IPS DF 6.9 (cell line): ENCODE data around the gene KCNJ9.
A peak's percentile ranks its signal among the peaks of the same experiment; 100 is the strongest.
"Not testable (repeated sequence)": the region's sequence is repeated elsewhere in the genome, so short reads cannot be mapped to it uniquely, and the experiment has no call there.

Source experiments
- DNase-seq: peaks from one replicate; pipeline ENCODE4 v3.0.0-alpha.2; 2013; ENCODE audit warnings: low read depth, low spot score
- H3K27ac ChIP-seq: one replicate; pipeline ENCODE4 v1.5.1; 2013; ENCODE audit warnings: low read length, control low read depth
- H3K27me3 ChIP-seq: 2 replicates; pipeline ENCODE4 v1.6.1; 2013; ENCODE audit warnings: mild to moderate bottlenecking, low read length; ENCODE audit not compliant: control insufficient read depth, insufficient read depth
- H3K36me3 ChIP-seq: 2 replicates; pipeline ENCODE4 v1.6.1; 2013; ENCODE audit warnings: low read length; ENCODE audit not compliant: control insufficient read depth, insufficient read depth
- H3K4me1 ChIP-seq: 2 replicates; pipeline ENCODE4 v1.6.1; 2013; ENCODE audit warnings: low read length; ENCODE audit not compliant: control insufficient read depth, insufficient read depth
- H3K4me3 ChIP-seq: 2 replicates; pipeline ENCODE4 v1.5.1; 2013; ENCODE audit warnings: mild to moderate bottlenecking, low read length
- H3K9me3 ChIP-seq: 2 replicates; pipeline ENCODE4 v1.6.1; 2013; ENCODE audit warnings: low read length, inconsistent platforms; ENCODE audit not compliant: control insufficient read depth, insufficient read depth
- WGBS: extraction: QIAGEN DNeasy Blood & Tissue Kit; methylation state at CpG from one replicate; pipeline ENCODE4 v1.1.7; 2013; ENCODE audit warnings: mixed read lengths, missing lambda C conversion rate; ENCODE audit not compliant: insufficient read length, insufficient coverage; 5-methylcytosine and 5-hydroxymethylcytosine counted together

KCNJ9 gene

DNA sequence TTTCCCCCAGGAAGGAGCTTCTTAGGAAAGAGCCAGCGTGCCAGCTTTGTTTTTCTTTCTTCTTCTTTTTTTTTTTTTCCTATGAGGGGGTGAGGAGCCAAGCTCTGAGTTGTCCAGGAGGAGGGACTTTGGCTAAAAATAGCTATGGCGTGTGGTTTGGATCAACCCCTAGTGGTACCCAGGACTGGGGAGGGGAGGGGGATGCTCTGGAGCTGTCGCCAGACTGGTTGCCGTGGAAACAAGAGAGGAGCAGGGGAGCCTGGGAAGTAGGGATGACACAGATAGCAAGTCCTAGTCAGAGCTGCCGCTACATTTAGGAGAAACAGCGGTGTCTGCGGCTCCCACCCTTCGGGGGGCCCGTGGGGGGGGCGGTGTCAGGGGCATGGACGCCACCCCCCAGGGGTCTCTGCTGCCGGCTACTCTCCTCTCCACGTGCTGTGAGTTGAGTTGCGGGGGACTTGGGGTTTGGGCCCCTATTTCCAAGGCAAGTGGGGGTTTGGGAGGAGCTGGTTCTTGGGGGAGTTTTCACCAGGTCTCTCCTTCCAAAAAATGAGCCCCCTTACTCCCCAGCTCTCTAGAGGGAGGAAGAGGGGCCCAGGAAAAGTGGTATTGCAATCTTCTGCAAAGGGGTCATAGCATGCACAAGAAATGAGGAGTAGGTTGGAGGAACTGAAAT is at the start of gene KCNJ9:
Gene KCNJ9 (plus strand): TSS at position 278 of the 676 bp plus-strand sequence. CDS start 2,493 bp downstream, outside the sequence.
- Histone ChIP-seq H3K27ac (no peak within 1 kb of the TSS), H3K4me3 (no peak within 1 kb of the TSS), H3K9me3 (no peaks in the 10 kb centered on the region), H3K4me1 (peaks cover 3% of the 10 kb centered on the region), H3K36me3 (no peaks in the 10 kb centered on the region), H3K27me3 (peaks cover 4% of the 10 kb centered on the region; the same call in 1 of the 2 replicates)
- no CpG with 5 or more reads among the region's 14 CpGs for WGBS
- no peak for DNase-seq

DNA sequence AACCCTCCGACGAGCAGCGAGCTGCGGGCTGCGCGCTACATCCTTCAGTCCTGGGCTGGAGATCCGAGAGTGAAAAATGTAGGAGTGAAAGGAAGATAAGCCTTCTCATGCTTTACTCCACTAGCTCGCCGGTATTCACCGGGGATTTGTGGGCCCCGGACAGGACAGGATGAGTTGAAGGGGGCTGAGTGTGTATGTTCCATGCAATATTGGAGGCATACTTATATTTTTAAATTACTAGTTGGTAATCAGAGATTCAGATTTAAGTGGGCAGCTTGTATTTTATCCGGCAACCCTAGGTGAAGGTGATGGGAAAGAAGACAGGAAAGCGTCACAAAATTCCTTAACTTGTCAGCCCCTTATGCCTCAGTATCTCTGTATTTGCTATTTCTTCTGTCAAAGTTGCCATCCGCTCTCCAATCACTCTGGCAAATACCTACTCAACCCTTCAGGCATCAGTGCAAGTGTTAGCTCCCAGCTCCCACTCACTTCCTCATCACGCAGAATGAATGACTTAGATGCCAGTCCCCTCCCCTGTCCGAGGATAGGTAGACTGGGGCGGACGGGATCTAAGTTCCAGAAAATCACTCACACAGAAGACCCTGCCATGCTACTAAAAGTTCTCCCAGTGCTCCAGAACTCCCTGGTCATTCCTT is 49.0 kb upstream of the KCNJ9 start:
- no peak for DNase-seq
- peaks cover 1% of the 10 kb centered on the region; the same call in 1 of the 2 replicates for H3K4me1 ChIP-seq
- no CpG with 5 or more reads among the region's 18 CpGs for WGBS
- no peaks in the 10 kb centered on the region for H3K9me3 ChIP-seq
- H3K36me3 ChIP-seq = no peaks in the 10 kb centered on the region
- no peaks in the 10 kb centered on the region for H3K27me3 ChIP-seq
- H3K4me3 ChIP-seq = peak overlapping the region; percentile 41; the same call in 1 of the 2 replicates
- H3K27ac ChIP-seq = no peak overlapping the region

DNA sequence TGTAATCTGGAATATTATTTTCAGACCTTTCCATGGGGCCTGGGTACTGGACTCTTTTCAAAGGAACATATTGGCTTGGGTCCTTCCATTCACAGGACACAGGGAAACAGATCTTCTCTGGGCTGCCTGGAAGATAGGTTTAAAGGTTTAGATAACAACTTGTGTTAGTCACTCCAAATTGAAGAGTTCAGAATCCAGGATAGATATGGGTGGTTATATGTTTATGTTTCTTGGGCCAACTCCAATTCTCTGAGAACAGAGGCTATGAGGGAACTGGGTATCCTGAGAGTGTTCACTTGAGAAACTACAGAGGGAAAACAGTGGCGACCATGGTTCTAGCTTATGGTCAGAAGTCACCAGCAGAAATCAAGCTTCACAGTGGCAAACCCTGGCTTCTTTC is 40.9 kb upstream of the KCNJ9 start:
- Histone ChIP-seq H3K27ac (no peak overlapping the region), H3K27me3 (no peaks in the 10 kb centered on the region), H3K36me3 (no peaks in the 10 kb centered on the region), H3K4me3 (no peak overlapping the region), H3K9me3 (no peaks in the 10 kb centered on the region), H3K4me1 (no peaks in the 10 kb centered on the region)
- no peak for DNase-seq
- WGBS = no CpG with 5 or more reads among the region's 1 CpG

- no peak overlapping the region for H3K4me3 ChIP-seq
- DNase-seq = no peak
- H3K36me3 ChIP-seq = no peaks in the 10 kb centered on the region
- no peaks in the 10 kb centered on the region for H3K9me3 ChIP-seq
- H3K27me3 ChIP-seq = no peaks in the 10 kb centered on the region
- H3K4me1 ChIP-seq = peaks cover 4% of the 10 kb centered on the region; the same call in 1 of the 2 replicates
- no peak overlapping the region for H3K27ac ChIP-seq
These were observed 37.8 kb upstream of the KCNJ9 start for GRCh38 chr1:160043543-160043942.

DNA sequence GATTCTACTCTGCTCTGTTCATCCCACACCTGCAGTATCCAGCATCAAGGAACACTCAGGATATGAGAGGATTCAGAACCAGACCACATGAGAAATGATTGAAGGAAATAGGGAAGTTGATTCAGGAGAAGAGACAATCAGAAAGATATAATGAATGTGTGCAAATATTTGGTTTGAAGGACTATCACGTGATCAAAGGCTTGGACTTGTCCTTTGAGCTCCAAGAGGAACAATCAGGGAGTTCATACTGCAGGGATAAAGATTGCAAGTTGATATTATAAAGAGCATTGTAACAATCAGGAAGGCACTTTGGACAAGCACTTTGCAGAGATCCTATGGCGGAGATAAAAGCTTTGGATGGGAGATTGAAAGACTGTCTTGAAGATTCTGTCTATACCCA is 35.7 kb upstream of the KCNJ9 start:
- Histone ChIP-seq H3K36me3 (no peaks in the 10 kb centered on the region), H3K4me1 (peaks cover 4% of the 10 kb centered on the region; the same call in 1 of the 2 replicates), H3K4me3 (no peak overlapping the region), H3K9me3 (no peaks in the 10 kb centered on the region), H3K27ac (no peak overlapping the region), H3K27me3 (no peaks in the 10 kb centered on the region)
- WGBS = no CpG with 5 or more reads among the region's 2 CpGs
- DNase-seq = no peak

DNA sequence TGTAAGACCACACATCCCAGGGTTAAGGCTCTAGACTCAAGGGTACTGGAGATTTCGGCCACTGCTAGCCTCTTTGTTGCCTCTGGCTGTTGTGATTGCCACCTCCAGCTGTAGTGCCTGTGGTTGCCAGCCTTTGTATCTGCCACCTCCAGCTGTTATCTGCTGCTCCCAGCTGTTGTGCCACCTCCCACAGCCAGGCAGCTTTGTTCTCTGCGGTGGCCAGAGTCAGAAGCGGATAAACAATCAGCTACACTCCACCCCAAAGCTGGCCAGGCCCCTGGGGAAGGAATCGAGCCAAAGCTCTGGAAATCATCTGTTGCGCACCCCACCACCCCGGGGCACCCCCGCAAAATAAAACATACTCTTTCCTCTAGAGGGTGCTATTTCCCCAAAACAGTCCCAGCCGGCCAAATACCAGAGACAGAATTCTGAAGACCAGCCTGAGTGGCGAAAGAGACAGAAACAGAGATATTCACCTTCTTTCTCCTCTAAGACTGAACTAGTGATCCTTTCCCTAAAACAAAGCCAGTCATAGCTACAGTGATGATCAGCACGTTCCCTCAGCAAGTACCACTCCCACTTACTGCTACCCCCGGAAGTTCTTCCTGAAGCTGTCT is 34.7 kb upstream of the KCNJ9 start:
- no peak for DNase-seq
- no peaks in the 10 kb centered on the region for H3K36me3 ChIP-seq
- no peaks in the 10 kb centered on the region for H3K27me3 ChIP-seq
- no peaks in the 10 kb centered on the region for H3K9me3 ChIP-seq
- no peak overlapping the region for H3K4me3 ChIP-seq
- H3K4me1 ChIP-seq = peaks cover 4% of the 10 kb centered on the region; the same call in 1 of the 2 replicates
- H3K27ac ChIP-seq = no peak overlapping the region
- no CpG with 5 or more reads among the region's 11 CpGs for WGBS

- Histone ChIP-seq H3K27ac (no peak overlapping the region), H3K4me1 (peaks cover 4% of the 10 kb centered on the region; the same call in 1 of the 2 replicates), H3K36me3 (no peaks in the 10 kb centered on the region), H3K4me3 (no peak overlapping the region), H3K9me3 (no peaks in the 10 kb centered on the region), H3K27me3 (no peaks in the 10 kb centered on the region)
- WGBS = no CpG with 5 or more reads among the region's 9 CpGs
- DNase-seq = no peak
These were observed 34.0 kb upstream of the KCNJ9 start for GRCh38 chr1:160047111-160047991.

- no peak overlapping the region for H3K4me3 ChIP-seq
- peaks cover 4% of the 10 kb centered on the region; the same call in 1 of the 2 replicates for H3K4me1 ChIP-seq
- H3K36me3 ChIP-seq = no peaks in the 10 kb centered on the region
- H3K27ac ChIP-seq = no peak overlapping the region
- DNase-seq = no peak
- H3K9me3 ChIP-seq = no peaks in the 10 kb centered on the region
- H3K27me3 ChIP-seq = no peaks in the 10 kb centered on the region
These were observed 33.0 kb upstream of the KCNJ9 start for GRCh38 chr1:160048335-160048734.

- Histone ChIP-seq H3K27ac (no peak overlapping the region), H3K4me3 (no peak overlapping the region), H3K36me3 (no peaks in the 10 kb centered on the region), H3K27me3 (no peaks in the 10 kb centered on the region), H3K4me1 (peaks cover 4% of the 10 kb centered on the region; the same call in 1 of the 2 replicates), H3K9me3 (no peaks in the 10 kb centered on the region)
- WGBS = no CpG with 5 or more reads among the region's 3 CpGs
- no peak for DNase-seq
These were observed 32.2 kb upstream of the KCNJ9 start for GRCh38 chr1:160049101-160049500.

GRCh38 chr1:160050182-160050581 is 31.2 kb upstream of the KCNJ9 start:
- no CpG with 5 or more reads among the region's 2 CpGs for WGBS
- H3K4me1 ChIP-seq, H3K27me3 ChIP-seq, H3K9me3 ChIP-seq, H3K27ac ChIP-seq, H3K36me3 ChIP-seq, DNase-seq, H3K4me3 ChIP-seq: not testable (repeated sequence)
